H1 (cell line): ENCODE measurements around the gene PARM1. TPM values are rescaled to one million over a fixed set of nuclear protein-coding genes. Genes with fewer than 3 reads are reported as not detected.

Experiments
- CTCF ChIA-PET: fragments of 300-600 bp; sonication (Branson Sonifier 250); formaldehyde crosslinking; loops from one replicate; lab custom pipeline; 2021; ENCODE audit not compliant: partially characterized antibody; lab: Charles Lee
- POLR2A ChIA-PET: fragments of 300-600 bp; sonication (Branson Sonifier 250); formaldehyde crosslinking; loops from one replicate; lab custom pipeline; 2021; ENCODE audit warnings: inconsistent platforms; ENCODE audit not compliant: partially characterized antibody; lab: Charles Lee
- DNase-seq, 2 experiments: peaks; one replicate each; pipeline versions ENCODE4 v3.0.0 to v3.0.0-alpha.2; 2010 to 2022; ENCODE audit warnings: low spot score in 2 of 2, low read depth in 1 of 2, mixed read lengths in 1 of 2
- FAIRE-seq: peaks from 2 replicates; lab custom pipeline; 2011; peaks lifted over from hg19 to GRCh38; lab: Jason Lieb, UNC
- H2AFZ ChIP-seq: 2 replicates; pipeline ENCODE4 v1.8.1; 2012; ENCODE audit warnings: low read length, inconsistent platforms
- H2AK5ac ChIP-seq: 2 replicates; pipeline ENCODE4 v1.6.1; 2013; ENCODE audit warnings: low read depth, low read length
- H2BK120ac ChIP-seq: replicated peaks from 2 replicates; pipeline ENCODE3; 2013; ENCODE audit warnings: low read depth, low read length, inconsistent platforms
- H2BK12ac ChIP-seq: 2 replicates; pipeline ENCODE4 v1.6.1; 2013; ENCODE audit warnings: low read depth, low read length
- H2BK15ac ChIP-seq: 2 replicates; pipeline ENCODE4 v1.6.1; 2013; ENCODE audit warnings: low read length
- H2BK20ac ChIP-seq: 2 replicates; pipeline ENCODE4 v1.6.1; 2013; ENCODE audit warnings: low read length
- H2BK5ac ChIP-seq: 2 replicates; pipeline ENCODE4 v1.6.1; 2013; ENCODE audit warnings: low read depth, low read length
- H3K14ac ChIP-seq: 2 replicates; pipeline ENCODE4 v1.6.1; 2013; ENCODE audit warnings: inconsistent platforms; ENCODE audit not compliant: insufficient read length
- H3K18ac ChIP-seq: 2 replicates; pipeline ENCODE4 v1.6.1; 2013; ENCODE audit warnings: low read length; ENCODE audit errors: extremely low read depth
- H3K23ac ChIP-seq: 2 replicates; pipeline ENCODE4 v1.6.1; 2013; ENCODE audit warnings: inconsistent platforms; ENCODE audit not compliant: insufficient read length
- H3K23me2 ChIP-seq: 2 replicates; pipeline ENCODE4 v1.6.1; 2013; ENCODE audit warnings: low read depth, low read length
- H3K27ac ChIP-seq: 2 replicates; pipeline ENCODE4 v1.6.1; 2011; ENCODE audit warnings: low read depth, low read length, inconsistent platforms
- H3K27me3 ChIP-seq, 4 experiments: replicated peaks in 1 of 4; 1 replicate in 1 of 4; 2 replicates in 3 of 4; pipeline versions ENCODE4 v1.6.1 to v1.8.1; 2011 to 2013; ENCODE audit warnings: low read length in 3 of 4, mild to moderate bottlenecking in 3 of 4, inconsistent platforms in 2 of 4, mixed read lengths in 2 of 4, moderate library complexity in 1 of 4; ENCODE audit not compliant: control insufficient read depth in 3 of 4, insufficient read depth in 3 of 4; ENCODE audit errors: extremely low read depth in 1 of 4
- H3K36me3 ChIP-seq, 4 experiments: 2 replicates each; pipeline versions ENCODE4 v1.6.1 to v1.8.1; 2011 to 2013; ENCODE audit warnings: mild to moderate bottlenecking in 4 of 4, low read length in 3 of 4, moderate library complexity in 2 of 4, control low read depth in 1 of 4, inconsistent platforms in 1 of 4; ENCODE audit not compliant: insufficient read depth in 4 of 4, control insufficient read depth in 2 of 4
- H3K4ac ChIP-seq: replicated peaks from 2 replicates; pipeline ENCODE3; 2013; ENCODE audit warnings: low read length, low read depth, mixed read lengths, inconsistent platforms; ENCODE audit not compliant: insufficient read length
- H3K4me1 ChIP-seq, 4 experiments: replicated peaks in 1 of 4; 1 replicate in 1 of 4; 2 replicates in 3 of 4; pipeline versions ENCODE4 v1.6.1 to v1.8.1; 2011 to 2013; ENCODE audit warnings: low read length in 3 of 4, inconsistent platforms in 2 of 4, mixed read lengths in 1 of 4; ENCODE audit not compliant: insufficient read depth in 4 of 4, control insufficient read depth in 3 of 4
- H3K4me2 ChIP-seq, 2 experiments: 2 replicates each; pipeline versions ENCODE4 v1.6.1 to v1.8.1; 2011 to 2013; ENCODE audit warnings: low read depth in 2 of 2, low read length in 2 of 2, control low read depth in 1 of 2, inconsistent platforms in 1 of 2, mild to moderate bottlenecking in 1 of 2; ENCODE audit not compliant: insufficient read depth in 1 of 2
- H3K4me3 ChIP-seq, 4 experiments: fragments of 200-600, 300-600 bp in 1 of 4; sonication (generic), shearing (Covaris generic), sonication (Bioruptor Twin) in 1 of 4; 2 replicates each; pipeline versions ENCODE4 v1.5.1 to v1.8.1; 2011 to 2016; ENCODE audit warnings: low read length in 4 of 4, low read depth in 3 of 4, control low read depth in 2 of 4, inconsistent platforms in 2 of 4, mild to moderate bottlenecking in 2 of 4, mixed read lengths in 1 of 4, moderate library complexity in 1 of 4; ENCODE audit not compliant: insufficient read depth in 2 of 4; ENCODE audit errors: extremely low read depth in 1 of 4
- H3K56ac ChIP-seq: replicated peaks from 2 replicates; pipeline ENCODE3; 2013; ENCODE audit warnings: low read depth, mild to moderate bottlenecking, mixed read lengths, low read length, inconsistent platforms; ENCODE audit not compliant: insufficient read length
- H3K79me1 ChIP-seq: 2 replicates; pipeline ENCODE4 v1.6.1; 2013; ENCODE audit warnings: low read depth, low read length, control low read depth
- H3K79me2 ChIP-seq, 2 experiments: 2 replicates each; pipeline versions ENCODE4 v1.6.1 to v1.8.1; 2012 to 2013; ENCODE audit warnings: low read length in 2 of 2, mild to moderate bottlenecking in 2 of 2, inconsistent platforms in 1 of 2; ENCODE audit not compliant: insufficient read depth in 2 of 2, control insufficient read depth in 1 of 2
- H3K9ac ChIP-seq, 4 experiments: replicated peaks in 1 of 4; 1 replicate in 1 of 4; 2 replicates in 3 of 4; pipeline versions ENCODE4 v1.6.1 to v1.8.1; 2011 to 2013; ENCODE audit warnings: low read depth in 3 of 4, low read length in 3 of 4, control low read depth in 2 of 4, mild to moderate bottlenecking in 2 of 4, moderate library complexity in 2 of 4, inconsistent platforms in 1 of 4; ENCODE audit errors: extremely low read depth in 1 of 4
- H3K9me3 ChIP-seq, 2 experiments: 2 replicates each; pipeline versions ENCODE4 v1.6.1 to v1.8.1; 2012 to 2013; ENCODE audit warnings: mild to moderate bottlenecking in 2 of 2, moderate library complexity in 2 of 2, control low read depth in 1 of 2, inconsistent platforms in 1 of 2, low read depth in 1 of 2, low read length in 1 of 2, mixed read lengths in 1 of 2; ENCODE audit not compliant: insufficient read depth in 2 of 2
- H4K20me1 ChIP-seq, 2 experiments: replicated peaks in 1 of 2; 2 replicates each; pipeline versions ENCODE3 to v1.8.1; 2011 to 2013; ENCODE audit warnings: inconsistent platforms in 2 of 2, low read length in 2 of 2, mild to moderate bottlenecking in 1 of 2; ENCODE audit not compliant: insufficient read depth in 2 of 2, control insufficient read depth in 1 of 2
- H4K5ac ChIP-seq: 2 replicates; pipeline ENCODE4 v1.6.1; 2013; ENCODE audit warnings: low read length, low read depth, mixed read lengths, inconsistent platforms; ENCODE audit not compliant: insufficient read length
- H4K8ac ChIP-seq: 2 replicates; pipeline ENCODE4 v1.8.0; 2013; ENCODE audit warnings: mild to moderate bottlenecking, moderate library complexity, low read length, inconsistent platforms; ENCODE audit not compliant: insufficient read depth; ENCODE audit errors: extremely low read depth
- H4K91ac ChIP-seq: replicated peaks from 2 replicates; pipeline ENCODE3; 2013; ENCODE audit warnings: low read length, mixed read lengths, inconsistent platforms; ENCODE audit not compliant: insufficient read length
- ATF2 ChIP-seq: IDR thresholded peaks from 2 replicates; pipeline ENCODE4 v1.6.1; 2012; ENCODE audit warnings: low read length, inconsistent platforms
- CHD2 ChIP-seq: IDR thresholded peaks from 2 replicates; pipeline ENCODE4 v1.6.1; 2012; ENCODE audit warnings: low read length, improper control_type of control experiment
- CREB1 ChIP-seq: IDR thresholded peaks from 2 replicates; pipeline ENCODE4 v1.6.1; 2012; ENCODE audit warnings: inconsistent platforms
- FOSL1 ChIP-seq: IDR thresholded peaks from 2 replicates; pipeline ENCODE4 v1.6.1; 2011; ENCODE audit warnings: mild to moderate bottlenecking, low read depth, low read length, moderate library complexity; ENCODE audit not compliant: insufficient read depth
- MAFK ChIP-seq: IDR thresholded peaks from 2 replicates; pipeline ENCODE4 v1.6.1; 2012; ENCODE audit warnings: low read depth, mild to moderate bottlenecking, improper control_type of control experiment, low read length
- SIRT6 ChIP-seq: IDR thresholded peaks from one replicate; pipeline ENCODE4 v1.7.1; 2012; ENCODE audit warnings: low read length, inconsistent platforms
- SP2 ChIP-seq: IDR thresholded peaks from 2 replicates; pipeline ENCODE4 v1.6.1; 2012; ENCODE audit warnings: mild to moderate bottlenecking, low read length, inconsistent platforms
- TAF7 ChIP-seq: optimal IDR thresholded peaks from 2 replicates; pipeline ENCODE3; 2011; ENCODE audit warnings: low read depth, mild to moderate bottlenecking, inconsistent platforms, low read length, moderate library complexity, borderline replicate concordance
- YY1 ChIP-seq: IDR thresholded peaks from 2 replicates; pipeline ENCODE4 v1.6.1; 2011; ENCODE audit warnings: low read depth, mild to moderate bottlenecking, low read length
- WGBS, 2 experiments: shearing (Covaris generic) in 1 of 2; methylation state at CpG; one replicate each; pipeline versions ENCODE4 v1.1.6 to v1.1.7; 2013 to 2015; ENCODE audit warnings: low lambda C conversion rate in 2 of 2, mixed read lengths in 2 of 2, inconsistent platforms in 1 of 2, low coverage in 1 of 2, missing lambda C conversion rate in 1 of 2; ENCODE audit not compliant: insufficient replicate concordance in 2 of 2, insufficient coverage in 1 of 2, insufficient read length in 1 of 2; ENCODE audit errors: extremely low coverage in 1 of 2, missing lambda C conversion rate in 1 of 2; 5-methylcytosine and 5-hydroxymethylcytosine counted together
- polyA plus RNA-seq, 7 experiments: library from polyadenylated mRNA; depleted of rRNA in 3 of 7; stranded (reverse) in 5 of 7; unstranded in 2 of 7; fragments of >200 nt in 5 of 7; fragments of 200-250 nt in 2 of 7; gene quantifications; 1 replicate in 5 of 7; 2 replicates in 1 of 7; 4 replicates in 1 of 7; pipeline versions ENCODE4 v1.2.1 to v1.2.3, GENCODE V29; 2011 to 2013; ENCODE audit warnings: missing spikeins in 2 of 7, mixed read lengths in 2 of 7
- total RNA-seq: library from RNA; stranded (reverse); fragmentation: NEBNext Ultra II Directional; extraction: Animal tissue kit (Norgen Biotek cat#: 25700); gene quantifications from 2 replicates; pipeline ENCODE4 v1.2.1, GENCODE V29; 2021

Gene PARM1
- total and polyA plus RNA-seq, 2 of the 8 experiments (the other 6 are each of a cell fraction or from before 2014, with no cell fraction given), result 2.0 to 5.3 TPM

- Histone ChIP-seq H2BK5ac (no peak overlapping the region), H4K20me1 (no peaks in the 10 kb centered on the region), H3K14ac (no peak overlapping the region), H4K5ac (no peak overlapping the region), H4K8ac (no peak overlapping the region), H2BK20ac (no peak overlapping the region), H3K4me3 (no peak overlapping the region), H3K27me3 (no peaks in the 10 kb centered on the region), H3K36me3 (no peaks in the 10 kb centered on the region), H3K9me3 (no peaks in the 10 kb centered on the region; a peak in 1 of 4 replicates), H3K9ac (no peak overlapping the region), H3K27ac (no peak overlapping the region), H3K4ac (no peak overlapping the region), H3K4me1 (no peaks in the 10 kb centered on the region), H2BK12ac (no peak overlapping the region), H3K23ac (no peak overlapping the region), H3K23me2 (no peaks in the 10 kb centered on the region; the same call in 1 of the 2 replicates), H2AK5ac (no peak overlapping the region), H3K4me2 (no peak overlapping the region), H2BK120ac (no peak overlapping the region), H2AFZ (no peak overlapping the region), H3K56ac (no peak overlapping the region), H2BK15ac (no peak overlapping the region), H3K79me1 (no peaks in the 10 kb centered on the region), H3K18ac (no peak overlapping the region), H4K91ac (no peak overlapping the region), H3K79me2 (no peaks in the 10 kb centered on the region)
- no peak for FAIRE-seq
- TF ChIP-seq YY1, result no peak
- no peak for TF ChIP-seq MAFK
- TF ChIP-seq ATF2, result no peak
- no peak for TF ChIP-seq TAF7
- no peak for TF ChIP-seq SP2
- TF ChIP-seq CREB1, result no peak
- TF ChIP-seq CHD2, result no peak
- no peak for TF ChIP-seq SIRT6
- no peak for TF ChIP-seq FOSL1
- CTCF ChIA-PET, result interaction anchor here (1.3 to 2.0 kb wide), 2 partner anchors 9 to 11 kb away, joined by 3 to 11 read pairs; no protein-coding TSS in a partner anchor
- no peak for DNase-seq
- WGBS, 2 experiments, result 96% methylated on average over 2 of the region's 2 CpGs; no CpG with 5 or more reads in 1 of the 2 experiments
- POLR2A ChIA-PET, result no interaction called here
Observed at GRCh38 chr4:74961230-74961629, 28.3 kb downstream of the PARM1 start.
